ENCODE data around the gene MBNL1. TPM values are rescaled to one million over a fixed set of nuclear protein-coding genes. Genes with fewer than 3 reads are reported as not detected.

Gene MBNL1
- total and polyA plus RNA-seq, 2 donors (not counting 3 experiments of a cell fraction or from before 2014, with no cell fraction given), result 179 to 362 TPM

GRCh38 chr3:152267831-152268554 is 736 bp upstream of the MBNL1 start:
- Histone ChIP-seq H4K20me1 (replicated peaks; ENCODE audit: control insufficient read depth, extremely low read depth, insufficient read depth, low read length) (no peaks in the 10 kb centered on the region), H3K27me3 (ENCODE audit: control insufficient read depth in 2 of 2, insufficient read depth in 2 of 2, low read length in 2 of 2) (no peaks in the 10 kb centered on the region), H3K27ac (ENCODE audit: insufficient read depth, low read depth, low read length) (peak overlapping the region; percentile 86), H3K9me1 (replicated peaks; ENCODE audit: control insufficient read depth, extremely low read depth, insufficient read depth, low read length) (no peaks in the 10 kb centered on the region), H3K79me2 (ENCODE audit: control insufficient read depth, insufficient read depth, low read length) (peaks cover 53% of the 10 kb centered on the region), H3K9ac (replicated peaks; ENCODE audit: extremely low read depth, insufficient read depth, low read length) (peak overlapping the region; percentile 98), H3K36me3 (ENCODE audit: control insufficient read depth in 2 of 2, extremely low read depth in 1 of 2, insufficient read depth in 2 of 2, low read length in 2 of 2) (no peaks in the 10 kb centered on the region), H3K4me3 (replicated peaks in 1 of 3; ENCODE audit: insufficient read depth in 1 of 3, low read depth in 1 of 3, low read length in 3 of 3) (peak overlapping the region in 2 of 3 experiments; percentile 71 to 82), H3K4me1 (ENCODE audit: control insufficient read depth, extremely low read depth, insufficient read depth, low read length) (peaks cover 34% of the 10 kb centered on the region), H3K9me3 (replicated peaks; ENCODE audit: control insufficient read depth, insufficient read depth, low read length) (no peaks in the 10 kb centered on the region), H2AFZ (ENCODE audit: low read depth, low read length) (no peak overlapping the region), H3K4me2 (ENCODE audit: insufficient read depth, low read length) (peak overlapping the region; percentile 66)
- dilution Hi-C loops (cut with MboI; ENCODE audit: extremely low pct_ligation_motif_present, low sequenced_read_pairs), result no loop called here
- FAIRE-seq (no peak), DNase-seq (ENCODE audit: low read depth, low spot score) (peak; percentile 58)
- POLR2A ChIA-PET, result interaction anchor here (0.7 to 1.7 kb wide), 6 partner anchors 12 to 328 kb away, joined by 3 to 8 read pairs (median 4); no protein-coding TSS in a partner anchor
- BruUV-seq (replicated peaks), result no TSS peak
- intact Hi-C loops (cut with micrococcal nuclease), result loop anchor here (1.0 to 5.0 kb wide), 9 partner anchors 51 to 346 kb away; no protein-coding TSS in a partner anchor
- TF ChIP-seq MAX (IDR thresholded peaks at IDR 0.05; ENCODE audit: insufficient read depth, insufficient read length) (no peak), CTCF (IDR thresholded peaks at IDR 0.05; ENCODE audit: extremely low read depth in 1 of 2, insufficient read depth in 1 of 2, low read depth in 1 of 2, low read length in 2 of 2) (no peak), POLR2AphosphoS5 (IDR thresholded peaks at IDR 0.05; ENCODE audit: insufficient read depth, low read depth, low read length) (no peak), EZH2 (IDR thresholded peaks at IDR 0.05; ENCODE audit: borderline replicate concordance, low read depth, low read length, severe bottlenecking) (no peak)
- CTCF ChIA-PET, result interaction anchor here (0.6 to 1.8 kb wide), 7 partner anchors 61 to 242 kb away, joined by 3 to 11 read pairs (median 5); no protein-coding TSS in a partner anchor
